Measurements from ENCODE around the gene ALG10.

DNA sequence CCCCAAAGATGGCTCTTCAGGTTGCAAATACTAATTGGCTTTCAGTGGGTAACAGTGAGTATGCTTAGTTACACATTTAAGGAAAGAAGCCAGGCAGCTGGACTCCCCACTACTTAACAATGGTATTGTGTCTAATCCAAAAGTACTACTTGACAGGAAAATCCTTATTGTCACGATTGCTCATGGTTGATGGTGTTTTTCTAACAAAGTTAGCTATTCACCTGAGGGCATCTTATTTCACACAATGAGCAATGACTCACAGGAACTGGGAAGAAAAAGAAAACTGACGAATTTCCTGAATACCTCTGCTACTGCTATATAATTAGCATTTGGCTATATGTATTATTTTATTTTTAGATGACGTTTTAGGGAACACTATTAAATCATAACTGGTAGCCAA, 33.4 kb upstream of the ALG10 start:
- TF ChIP-seq, protein P1, sequence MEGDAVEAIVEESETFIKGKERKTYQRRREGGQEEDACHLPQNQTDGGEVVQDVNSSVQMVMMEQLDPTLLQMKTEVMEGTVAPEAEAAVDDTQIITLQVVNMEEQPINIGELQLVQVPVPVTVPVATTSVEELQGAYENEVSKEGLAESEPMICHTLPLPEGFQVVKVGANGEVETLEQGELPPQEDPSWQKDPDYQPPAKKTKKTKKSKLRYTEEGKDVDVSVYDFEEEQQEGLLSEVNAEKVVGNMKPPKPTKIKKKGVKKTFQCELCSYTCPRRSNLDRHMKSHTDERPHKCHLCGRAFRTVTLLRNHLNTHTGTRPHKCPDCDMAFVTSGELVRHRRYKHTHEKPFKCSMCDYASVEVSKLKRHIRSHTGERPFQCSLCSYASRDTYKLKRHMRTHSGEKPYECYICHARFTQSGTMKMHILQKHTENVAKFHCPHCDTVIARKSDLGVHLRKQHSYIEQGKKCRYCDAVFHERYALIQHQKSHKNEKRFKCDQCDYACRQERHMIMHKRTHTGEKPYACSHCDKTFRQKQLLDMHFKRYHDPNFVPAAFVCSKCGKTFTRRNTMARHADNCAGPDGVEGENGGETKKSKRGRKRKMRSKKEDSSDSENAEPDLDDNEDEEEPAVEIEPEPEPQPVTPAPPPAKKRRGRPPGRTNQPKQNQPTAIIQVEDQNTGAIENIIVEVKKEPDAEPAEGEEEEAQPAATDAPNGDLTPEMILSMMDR (IDR thresholded peaks at IDR 0.05; ENCODE audit: extremely low read depth in 1 of 2, insufficient read depth in 1 of 2, low read depth in 1 of 2, low read length in 2 of 2): no peak
- TF ChIP-seq POLR2A (IDR thresholded peaks at IDR 0.05; ENCODE audit: low read depth, low read length) (no peak), EZH2 (IDR thresholded peaks at IDR 0.05; ENCODE audit: borderline replicate concordance, low read depth, low read length, severe bottlenecking) (no peak)
- TF ChIP-seq, protein P2, sequence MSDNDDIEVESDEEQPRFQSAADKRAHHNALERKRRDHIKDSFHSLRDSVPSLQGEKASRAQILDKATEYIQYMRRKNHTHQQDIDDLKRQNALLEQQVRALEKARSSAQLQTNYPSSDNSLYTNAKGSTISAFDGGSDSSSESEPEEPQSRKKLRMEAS (IDR thresholded peaks at IDR 0.05; ENCODE audit: insufficient read depth, insufficient read length): no peak

Measured in endothelial cell of umbilical vein (primary cell).